Mucosa of rectum (tissue), 2 donors: Measurements from ENCODE around the gene GAGE12J.
"Not testable (repeated sequence)": the region's sequence is repeated elsewhere in the genome, so short reads cannot be mapped to it uniquely, and the experiment has no call there.

ENCODE experiments used
- H3K27ac ChIP-seq, 2 donors: one replicate each; pipeline ENCODE4 v1.7.0; 2013; ENCODE audit warnings: inconsistent platforms in 2 of 2, low read depth in 2 of 2, low read length in 2 of 2
- H3K27me3 ChIP-seq, 2 donors: one replicate each; pipeline ENCODE4 v1.7.0; 2013; ENCODE audit warnings: low read length in 2 of 2; ENCODE audit not compliant: control insufficient read depth in 2 of 2, insufficient read depth in 2 of 2
- H3K36me3 ChIP-seq, 2 donors: one replicate each; pipeline ENCODE4 v1.7.0; 2013; ENCODE audit warnings: low read length in 2 of 2; ENCODE audit not compliant: control insufficient read depth in 2 of 2, insufficient read depth in 2 of 2
- H3K4me1 ChIP-seq, 2 donors: one replicate each; pipeline ENCODE4 v1.7.0; 2013; ENCODE audit warnings: low read length in 2 of 2, mild to moderate bottlenecking in 1 of 2; ENCODE audit not compliant: control insufficient read depth in 2 of 2, insufficient read depth in 2 of 2
- H3K4me3 ChIP-seq, 2 donors: one replicate each; pipeline ENCODE4 v1.7.0; 2013; ENCODE audit warnings: low read length in 2 of 2
- H3K9ac ChIP-seq, 2 donors: one replicate each; pipeline ENCODE4 v1.7.0; 2013; ENCODE audit warnings: low read length in 2 of 2, low read depth in 1 of 2, mild to moderate bottlenecking in 1 of 2
- H3K9me3 ChIP-seq, 2 donors: one replicate each; pipeline ENCODE4 v1.7.0; 2013; ENCODE audit warnings: low read length in 2 of 2; ENCODE audit not compliant: control insufficient read depth in 2 of 2
- donor health status: healthy.
- donor health status: Normal muscosa, but diverticular disease.

Gene GAGE12J

GRCh38 chrX:49341449-49341848 lies 19.6 kb downstream of the GAGE12J start:
- not testable (repeated sequence) for H3K9me3 ChIP-seq, H3K4me1 ChIP-seq, H3K27me3 ChIP-seq, H3K27ac ChIP-seq, H3K9ac ChIP-seq, H3K4me3 ChIP-seq, H3K36me3 ChIP-seq

GRCh38 chrX:49344496-49345175 lies 22.8 kb downstream of the GAGE12J start:
- H3K36me3 ChIP-seq, result not testable (repeated sequence)

GRCh38 chrX:49345402-49345801 lies 23.6 kb downstream of the GAGE12J start:
- H3K4me1 ChIP-seq, H3K9me3 ChIP-seq, H3K36me3 ChIP-seq, H3K4me3 ChIP-seq, H3K27me3 ChIP-seq, H3K27ac ChIP-seq, H3K9ac ChIP-seq: not testable (repeated sequence)

More at GRCh38 chrX:49344496-49345175, 22.8 kb downstream of the GAGE12J start:
- H3K27me3 ChIP-seq, H3K4me3 ChIP-seq, H3K9ac ChIP-seq, H3K27ac ChIP-seq, H3K9me3 ChIP-seq, H3K4me1 ChIP-seq: not testable (repeated sequence)

GRCh38 chrX:49346150-49346549 lies 24.3 kb downstream of the GAGE12J start:
- not testable (repeated sequence) for H3K4me3 ChIP-seq, H3K9ac ChIP-seq, H3K36me3 ChIP-seq, H3K27me3 ChIP-seq, H3K9me3 ChIP-seq, H3K27ac ChIP-seq, H3K4me1 ChIP-seq
